T-helper 1 cell (primary cell): Measurements from ENCODE around the gene FUOM.

Source experiments
- DNase-seq, 5 donors: peaks; one replicate each; pipeline ENCODE4 v3.0.0-alpha.2; 2012 to 2020

The FUOM gene

DNA sequence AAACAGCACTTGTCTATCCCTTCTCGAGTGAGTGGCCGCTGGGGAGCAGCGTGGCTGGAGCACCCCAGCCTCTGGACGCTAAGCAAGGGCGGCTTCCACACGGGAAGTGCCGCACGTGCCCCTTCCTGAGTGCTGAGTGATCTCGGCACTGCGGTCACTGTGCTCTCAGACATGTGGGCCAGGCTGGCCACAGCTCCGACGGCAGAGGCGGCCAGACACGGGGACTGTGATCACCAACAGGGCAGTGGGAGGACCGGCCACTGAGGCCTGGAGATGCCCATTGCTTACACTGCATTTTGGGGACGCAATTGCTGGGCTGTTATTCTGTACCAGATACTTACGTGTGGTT, 8.3 kb upstream of the FUOM start:
- no peak for DNase-seq

DNA sequence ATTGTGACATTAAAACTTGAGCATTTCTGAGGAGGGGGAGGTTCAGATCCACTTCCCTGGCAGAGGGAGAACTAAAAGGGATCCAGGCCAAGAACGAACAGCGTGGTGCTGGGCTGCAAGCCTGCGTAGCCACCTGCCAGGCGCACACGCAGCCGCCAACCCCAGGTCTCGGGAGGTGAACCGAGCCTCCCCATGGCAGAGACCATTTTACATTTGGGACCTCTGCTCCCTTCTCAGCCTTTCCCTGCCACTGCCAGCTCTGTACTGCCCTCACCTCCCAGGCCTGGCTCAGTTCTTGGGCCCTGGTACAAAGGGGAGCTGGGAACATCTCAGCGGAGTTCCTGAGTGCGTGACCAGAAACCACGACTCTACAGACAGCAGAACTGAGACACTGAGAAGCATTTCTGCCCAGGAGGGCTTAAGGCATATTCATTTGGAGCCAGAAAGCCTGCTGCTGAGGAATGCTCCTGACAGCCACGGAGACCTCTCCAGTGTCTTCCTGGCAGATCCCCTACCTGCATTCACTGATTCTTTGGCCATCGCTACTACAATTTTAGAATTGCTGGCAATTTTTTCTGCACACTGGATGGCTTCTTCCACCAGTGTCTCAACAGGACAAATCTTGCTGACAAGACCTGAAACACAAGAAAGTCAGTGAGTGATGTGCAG, 7.8 kb upstream of the FUOM start:
- no peak for DNase-seq

DNA sequence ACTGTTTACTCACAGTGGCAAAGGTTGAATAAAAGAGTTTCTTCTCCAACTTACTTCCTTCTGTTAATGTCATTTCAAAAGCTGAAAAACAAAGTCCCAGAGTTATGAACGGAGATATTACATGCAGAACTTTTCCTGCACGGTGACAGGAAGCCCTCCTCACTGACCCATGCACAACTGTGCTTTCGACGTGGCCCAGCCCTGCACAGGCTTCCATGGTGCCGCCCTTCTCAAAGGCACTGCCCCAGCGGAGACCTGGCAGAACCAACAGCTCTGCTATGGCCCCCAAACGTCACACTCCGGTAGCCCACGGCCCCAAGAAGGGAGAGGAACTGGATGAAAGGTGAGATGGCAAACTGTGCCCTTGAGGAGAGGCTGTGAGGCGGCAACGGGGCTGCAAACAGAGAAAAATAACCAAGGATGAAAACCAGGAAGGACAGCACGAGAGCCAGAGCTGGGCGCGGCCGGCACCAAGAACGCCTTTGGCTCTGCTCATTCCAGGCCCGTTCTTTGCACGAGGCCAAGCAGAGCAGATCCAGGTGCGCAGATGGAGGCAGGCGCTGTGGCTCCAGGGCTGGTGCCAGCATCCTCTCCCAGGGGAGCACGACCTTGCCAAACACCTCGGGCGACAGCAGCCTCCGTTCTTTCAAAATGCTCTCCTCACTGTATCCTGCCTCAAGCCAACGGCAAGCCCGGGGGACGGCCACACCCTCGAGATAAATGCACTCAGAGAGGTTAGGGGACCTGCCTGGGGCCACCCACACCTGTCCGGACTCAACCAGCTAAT, 7.0 kb upstream of the FUOM start:
- DNase-seq = no peak

DNA sequence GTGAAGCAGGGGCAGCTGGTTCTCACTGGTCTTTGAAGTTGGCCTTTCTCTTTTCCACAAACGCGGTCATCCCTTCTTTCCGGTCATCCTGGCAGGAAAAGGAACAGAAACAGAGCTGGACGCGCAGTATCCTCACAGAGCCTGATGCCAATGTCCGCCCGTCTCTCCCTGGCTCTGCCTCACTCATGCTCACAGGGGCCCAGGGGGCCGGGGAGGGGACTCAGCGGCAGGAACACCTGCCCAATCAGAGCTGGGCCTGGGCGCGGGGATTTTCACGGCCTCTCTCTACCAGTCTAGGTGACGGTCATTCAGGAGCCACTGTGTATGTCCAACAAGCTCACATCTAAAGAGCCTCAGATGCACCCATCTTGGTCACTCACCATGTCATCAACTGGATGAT, 5.0 kb upstream of the FUOM start:
- no peak for DNase-seq

DNA sequence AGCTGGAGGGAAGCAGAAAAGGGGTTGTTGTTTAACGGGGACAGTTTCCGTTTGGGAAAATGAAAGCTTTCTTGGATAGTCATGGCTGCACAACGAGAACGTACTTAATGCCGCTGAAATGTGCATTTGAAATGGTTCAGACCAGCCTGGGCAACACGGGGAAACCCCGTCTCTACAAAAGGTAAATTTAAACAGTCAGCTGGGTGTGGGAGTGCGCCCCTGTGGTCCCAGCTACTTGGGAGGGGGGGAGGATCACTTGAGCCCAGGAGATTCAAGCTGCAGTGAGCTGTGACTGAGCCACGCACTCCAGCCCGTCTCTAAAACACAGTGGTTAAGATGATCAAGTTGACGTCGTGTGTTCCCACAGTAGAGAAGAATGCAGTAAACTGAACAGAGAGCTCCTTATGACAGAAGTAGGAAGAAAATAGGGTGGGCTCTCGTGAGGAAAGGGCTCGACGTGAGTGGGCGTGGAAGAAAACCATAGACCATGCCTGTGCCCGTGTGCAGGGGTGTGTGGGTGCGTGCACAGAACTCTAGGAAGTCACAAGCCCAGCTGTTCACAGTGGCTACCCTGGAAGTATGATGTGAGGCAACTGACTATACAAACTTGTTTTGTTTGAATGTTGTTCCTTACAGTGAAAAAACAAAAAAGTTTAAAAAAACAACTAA, 4.1 kb upstream of the FUOM start:
- no peak for DNase-seq

DNA sequence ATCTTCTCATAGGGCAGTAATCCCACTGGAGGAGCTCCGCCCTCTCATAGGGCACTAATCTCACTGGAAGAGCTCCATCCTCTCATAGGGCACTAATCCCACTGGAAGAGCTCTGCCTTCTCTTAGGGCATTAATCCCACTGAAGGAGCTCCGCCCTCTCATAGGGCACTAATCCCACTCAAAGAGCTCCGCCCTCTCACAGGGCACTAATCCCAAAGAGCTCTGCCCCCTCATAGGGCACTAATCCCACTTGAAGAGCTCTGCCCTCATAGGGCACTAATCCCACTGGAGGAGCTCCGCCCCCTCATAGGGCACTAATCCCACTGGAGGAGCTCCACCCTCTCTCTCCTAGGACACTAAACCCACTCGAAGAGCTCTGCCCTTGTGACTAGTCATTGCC, 3.4 kb upstream of the FUOM start:
- DNase-seq = no peak

DNA sequence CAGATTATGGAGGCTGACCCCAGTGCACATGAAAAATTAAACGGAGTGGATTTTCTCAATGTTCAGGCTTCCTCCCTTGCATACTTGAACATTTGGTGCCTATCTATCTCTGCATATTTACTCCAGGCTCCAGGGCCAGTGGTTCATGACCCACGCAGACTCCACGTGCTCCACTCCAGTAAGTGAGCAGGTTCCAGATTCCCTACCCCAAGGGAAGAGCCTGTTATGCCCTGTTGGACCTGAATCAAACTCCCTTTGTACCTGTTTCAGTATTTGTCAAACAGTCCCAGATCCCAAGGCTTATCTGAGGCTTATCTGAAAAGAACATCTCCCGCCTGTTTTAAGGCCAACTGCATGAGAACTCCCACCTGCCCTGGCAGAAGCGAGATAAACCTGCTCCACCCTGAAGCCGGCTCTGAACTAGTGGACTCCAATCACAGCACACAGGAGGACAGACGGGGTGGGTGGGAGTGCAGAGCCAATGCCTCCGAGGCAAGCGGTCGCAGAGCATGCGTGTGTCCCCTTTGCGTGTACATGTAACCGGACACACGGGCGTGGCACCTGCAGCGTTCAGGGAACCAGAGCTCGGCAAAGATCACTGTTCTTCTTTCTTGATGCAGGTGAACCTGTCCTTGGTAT, 2.3 kb upstream of the FUOM start:
- no peak for DNase-seq

DNA sequence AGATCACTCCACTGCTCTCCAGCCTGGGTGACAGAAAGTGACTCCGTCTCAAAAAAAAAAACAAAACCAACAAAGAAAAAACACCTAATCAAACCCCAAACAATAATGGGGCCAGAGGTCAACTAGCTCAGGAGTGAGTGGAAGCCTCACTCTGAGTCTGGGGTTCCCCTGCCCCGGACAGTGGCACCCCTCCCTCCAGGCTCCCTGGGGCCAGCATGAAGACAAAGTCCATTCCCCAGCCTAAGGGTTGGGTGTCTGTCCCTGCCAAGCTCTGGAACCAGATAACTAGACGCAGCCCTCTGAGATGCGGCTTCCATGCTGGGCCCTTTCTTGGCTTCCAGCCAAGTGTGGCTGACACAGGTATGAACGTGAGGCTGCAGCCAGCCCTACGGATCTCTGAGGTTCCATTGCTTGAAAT, 1.7 kb upstream of the FUOM start:
- peak in 1 of 5 donors; percentile 35 for DNase-seq

DNA sequence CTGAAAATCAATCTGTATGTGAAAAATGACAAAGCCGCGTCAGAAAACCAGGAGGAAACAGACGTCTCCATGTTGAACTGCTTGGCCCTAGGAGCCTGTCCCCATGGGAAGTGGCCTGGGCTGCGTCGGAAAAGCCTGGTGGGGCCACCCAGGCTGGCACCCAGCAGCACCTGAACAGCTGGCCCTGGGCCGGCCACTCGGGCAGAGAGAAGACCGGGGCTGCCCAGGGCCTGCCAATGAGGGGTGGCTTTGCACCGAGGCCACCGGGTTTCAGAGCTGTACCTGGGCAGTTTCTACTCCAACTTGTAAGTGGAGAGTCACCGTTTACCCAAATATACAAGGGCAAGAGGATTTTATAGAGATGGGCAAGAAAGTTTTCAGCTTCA, 1.1 kb upstream of the FUOM start:
- no peak for DNase-seq

DNA sequence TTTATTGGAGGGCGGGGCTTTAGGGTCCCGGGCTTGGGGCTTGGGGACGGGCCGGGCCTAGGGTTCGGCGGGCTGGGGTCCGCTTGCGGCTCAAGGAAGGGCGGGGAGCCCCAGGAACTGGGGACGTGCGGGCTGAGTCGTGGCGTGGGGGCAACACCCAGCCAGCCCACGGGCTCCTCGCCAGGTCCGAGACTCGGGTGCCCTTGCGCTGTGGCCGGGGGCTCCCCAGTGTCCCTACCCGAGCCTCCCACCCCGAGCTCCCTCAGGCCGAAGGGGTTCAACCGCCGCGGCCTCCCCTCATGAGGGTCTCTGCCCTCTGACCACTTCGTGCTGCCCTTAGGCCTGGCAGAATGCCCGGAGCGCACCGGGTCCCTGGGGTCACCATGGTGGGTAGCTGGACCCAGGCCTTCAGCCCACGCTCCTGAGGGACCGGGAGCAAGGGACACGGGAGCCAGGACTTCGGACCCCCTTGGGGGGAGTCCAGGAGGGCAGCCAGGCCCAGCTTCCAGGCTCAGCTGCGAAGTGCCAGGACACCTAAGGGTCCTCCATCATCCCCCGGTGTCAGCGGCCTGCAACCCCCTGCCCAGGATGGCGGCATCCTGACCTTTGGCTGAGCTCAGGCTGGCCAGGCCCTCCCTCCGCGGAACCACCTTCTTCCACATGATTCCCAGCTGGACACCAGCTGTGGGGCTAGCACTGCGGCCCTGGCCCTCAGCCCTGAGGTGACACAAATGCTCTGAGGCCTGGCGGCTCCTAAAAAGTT, 524 bp upstream of the FUOM start:
- DNase-seq = no peak

DNA sequence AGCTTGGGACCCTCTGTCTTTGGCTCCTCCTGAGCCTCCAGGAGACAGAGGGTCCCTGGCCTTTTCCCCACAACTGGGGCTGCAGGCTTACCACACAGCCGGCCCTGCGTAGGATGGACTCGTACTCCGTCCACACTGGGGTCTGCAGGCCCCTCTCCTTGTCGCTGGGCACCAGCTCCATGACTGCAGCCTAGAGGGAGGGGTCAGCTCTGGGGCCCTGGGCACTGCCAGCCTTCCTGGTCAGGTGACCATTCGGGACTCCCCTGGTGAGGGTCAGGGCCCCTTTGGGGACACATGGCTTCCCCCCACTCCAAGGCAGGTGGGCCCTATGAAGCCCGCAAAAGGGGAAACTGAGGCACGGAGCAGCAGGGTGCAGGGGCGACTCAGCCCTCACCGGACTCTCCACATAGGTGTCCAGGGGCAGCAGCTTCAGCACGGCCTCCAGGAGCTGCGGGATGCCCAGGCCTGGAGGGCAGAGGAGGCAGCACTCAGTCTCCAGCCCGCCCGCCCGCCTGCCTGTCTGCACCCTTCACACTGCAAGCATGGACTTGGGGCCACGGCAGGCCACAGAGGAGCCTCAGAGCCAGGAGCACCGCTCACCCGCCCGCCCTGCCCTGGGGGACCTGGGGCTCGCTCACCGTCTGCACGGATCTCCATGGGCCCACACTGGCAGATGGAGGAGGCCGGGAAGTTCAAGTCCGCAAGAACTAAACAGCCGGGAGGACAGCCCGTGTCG, 1.1 kb downstream of the FUOM start:
- no peak for DNase-seq

DNA sequence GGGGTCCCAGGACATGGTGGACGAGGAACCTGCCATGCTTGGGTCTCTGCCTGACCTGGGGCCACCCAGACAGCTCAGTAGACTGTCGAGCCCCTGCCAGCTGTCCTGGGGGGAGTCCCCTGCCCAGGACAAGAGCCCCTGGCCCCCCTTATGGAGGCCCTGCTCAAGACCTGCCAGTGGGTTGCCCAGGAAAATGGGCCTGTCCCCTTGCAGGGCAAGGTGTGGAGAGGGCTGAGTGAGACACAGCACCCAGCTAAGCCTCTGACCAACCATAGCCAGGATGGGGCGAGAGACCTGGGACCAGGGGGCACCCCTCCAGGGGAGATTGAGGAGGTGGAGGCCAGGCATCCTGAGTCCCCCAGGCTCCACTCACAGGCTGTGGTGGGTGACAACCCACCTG, 1.8 kb downstream of the FUOM start:
- no peak for DNase-seq

DNA sequence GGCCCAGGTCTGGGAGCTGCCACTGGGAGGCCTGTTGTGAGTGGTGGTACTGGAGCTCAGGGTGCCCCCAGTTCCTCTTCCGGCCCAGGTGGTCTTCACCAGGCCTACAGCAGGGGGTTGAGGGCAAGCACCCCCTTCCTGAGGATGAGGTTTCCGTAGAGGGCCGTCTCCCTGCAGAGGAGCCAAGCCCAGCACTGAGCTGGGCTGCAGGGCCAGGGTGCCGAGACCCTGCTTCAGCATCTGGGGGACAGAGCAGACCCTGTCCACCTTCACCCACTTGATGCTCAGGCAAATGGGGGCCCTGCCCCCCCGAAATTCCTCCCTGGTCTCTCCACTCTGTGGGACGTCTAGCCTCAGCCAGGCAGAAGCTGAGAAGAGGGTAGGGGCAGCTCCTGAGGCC, 2.6 kb downstream of the FUOM start:
- no peak for DNase-seq

DNA sequence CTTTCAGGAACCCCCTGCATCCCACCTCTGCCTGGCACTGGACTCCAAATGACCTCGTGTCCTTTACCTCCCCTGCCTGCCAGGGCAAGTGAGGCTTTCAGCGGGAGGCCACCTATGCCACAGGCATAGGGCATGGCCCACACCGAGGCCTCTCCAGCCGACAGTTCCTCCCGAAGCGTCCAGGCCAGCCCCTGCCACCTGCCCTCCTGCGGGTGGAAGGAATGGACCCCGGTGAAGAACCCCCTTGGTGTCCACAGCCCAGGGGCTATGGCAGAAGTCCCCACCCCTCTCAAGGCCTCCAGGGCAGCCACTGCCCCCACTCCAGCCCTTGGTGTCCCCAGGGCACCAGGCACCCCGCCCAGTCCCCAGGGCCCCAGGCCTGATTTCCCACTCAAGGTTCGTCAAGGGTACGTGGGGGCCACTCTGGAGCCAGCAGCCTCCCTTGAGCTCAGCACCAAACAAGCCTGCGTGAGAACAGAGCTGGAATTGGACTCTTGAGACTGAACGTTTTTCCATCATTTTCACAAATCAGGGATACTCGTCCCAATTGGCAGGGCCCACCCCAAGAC, 3.1 kb downstream of the FUOM start:
- no peak for DNase-seq

DNA sequence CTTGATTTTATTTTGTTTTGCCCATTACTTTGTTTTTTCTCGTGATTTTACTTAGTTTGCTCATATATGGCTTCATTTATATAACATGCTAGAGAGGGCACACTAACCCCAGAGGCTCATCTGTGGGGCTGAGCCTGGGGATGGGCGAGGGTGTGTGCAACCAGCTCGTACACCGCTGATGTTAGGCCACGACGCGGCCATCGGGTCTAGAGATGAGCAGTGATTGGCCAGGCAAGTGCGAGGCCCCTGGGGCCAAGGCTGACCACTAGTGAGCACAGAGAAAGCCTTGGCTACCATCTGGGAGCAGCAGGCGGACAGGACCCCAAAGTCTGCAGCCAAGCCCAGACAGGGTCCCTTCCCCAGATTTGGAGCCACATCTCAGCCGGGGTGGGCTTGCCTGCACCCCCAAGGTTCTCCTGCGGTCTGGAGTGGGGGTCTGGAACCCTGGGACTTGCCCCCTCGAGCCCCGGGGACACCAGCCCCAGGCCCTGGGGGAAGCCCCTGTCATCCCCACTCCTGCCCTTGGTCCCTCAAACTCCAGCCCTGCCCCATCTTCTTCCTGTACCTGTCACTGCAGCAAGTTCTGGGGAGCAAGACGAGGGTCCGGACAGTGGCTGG, 3.7 kb downstream of the FUOM start:
- no peak for DNase-seq

DNA sequence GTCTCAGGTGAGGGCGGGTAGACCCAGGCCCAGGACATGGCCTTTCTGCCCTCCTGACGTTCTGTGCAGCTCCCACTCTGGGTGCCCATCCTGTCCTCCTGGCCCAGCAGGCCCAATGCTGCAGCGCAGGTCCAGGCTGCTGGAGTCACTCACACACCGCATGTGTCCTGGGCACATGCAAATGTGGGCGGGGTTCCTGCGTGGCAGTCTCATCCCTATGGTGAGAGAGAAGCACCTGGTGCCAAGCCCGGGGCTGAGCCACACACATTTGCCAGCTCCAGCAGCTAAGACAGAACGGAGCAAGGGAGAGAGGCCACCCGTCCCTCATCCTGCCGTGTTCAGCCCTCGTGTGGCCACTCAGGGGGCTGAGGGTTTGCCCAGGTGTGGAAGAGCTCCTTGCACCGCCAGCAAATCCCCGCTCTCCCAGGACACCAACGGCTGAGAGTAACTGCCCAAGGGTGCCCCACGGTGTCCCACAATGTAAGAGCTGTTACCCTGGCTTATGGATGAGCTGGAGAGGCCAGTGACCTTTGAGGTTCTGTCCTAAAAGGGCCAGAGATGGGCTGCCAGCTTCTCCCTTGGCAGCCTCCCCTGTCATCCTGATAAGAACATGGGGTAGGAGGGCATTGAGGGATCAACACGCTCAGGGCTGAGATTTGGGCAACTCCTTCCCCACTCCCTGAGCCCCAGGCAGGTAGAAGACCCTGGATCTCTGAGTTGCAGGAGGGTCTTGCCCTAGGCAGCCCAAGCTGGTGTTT, 4.4 kb downstream of the FUOM start:
- DNase-seq = no peak

DNA sequence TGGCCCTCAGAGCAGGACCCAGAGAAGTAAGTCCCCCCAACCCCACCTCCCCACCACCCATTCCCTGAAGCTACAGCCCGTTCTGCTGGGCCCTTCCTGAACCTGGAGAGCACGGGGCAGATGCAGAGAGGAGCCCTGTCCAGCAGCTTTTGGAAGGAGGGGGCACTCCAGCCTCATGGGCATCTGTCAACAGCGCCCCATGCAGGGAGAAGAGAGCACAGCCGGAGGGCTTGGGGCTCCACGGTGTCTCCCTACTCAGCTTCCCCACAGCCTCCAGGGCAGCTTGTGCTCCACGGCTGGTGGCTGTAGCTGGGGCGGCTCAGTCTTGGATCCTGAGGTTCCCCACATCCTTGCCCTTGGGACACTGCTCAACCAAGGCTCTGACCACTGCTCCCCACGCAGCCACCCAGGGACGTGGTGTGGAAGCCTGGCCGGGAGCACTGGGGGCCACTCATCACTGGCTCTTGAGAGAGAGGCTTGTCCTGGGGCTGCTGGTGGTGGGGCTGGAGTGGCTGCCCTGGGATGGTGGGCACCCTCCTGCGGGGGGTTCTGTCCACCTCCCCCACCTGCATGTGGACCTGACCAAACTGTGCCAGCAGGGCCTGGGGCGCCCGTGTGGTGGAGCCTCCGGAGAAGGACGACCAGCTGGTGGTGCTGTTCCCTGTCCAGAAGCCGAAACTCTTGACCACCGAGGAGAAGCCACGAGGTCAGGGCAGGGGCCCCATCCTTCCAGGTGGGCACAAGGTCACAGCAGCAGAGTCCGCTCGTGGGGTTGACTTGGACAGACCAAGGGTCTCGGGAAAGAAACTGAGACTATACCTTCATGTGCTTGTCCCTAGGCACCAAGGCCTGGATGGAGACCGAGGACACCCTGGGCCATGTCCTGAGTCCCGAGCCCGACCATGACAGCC, 6.2 kb downstream of the FUOM start:
- no peak for DNase-seq

DNA sequence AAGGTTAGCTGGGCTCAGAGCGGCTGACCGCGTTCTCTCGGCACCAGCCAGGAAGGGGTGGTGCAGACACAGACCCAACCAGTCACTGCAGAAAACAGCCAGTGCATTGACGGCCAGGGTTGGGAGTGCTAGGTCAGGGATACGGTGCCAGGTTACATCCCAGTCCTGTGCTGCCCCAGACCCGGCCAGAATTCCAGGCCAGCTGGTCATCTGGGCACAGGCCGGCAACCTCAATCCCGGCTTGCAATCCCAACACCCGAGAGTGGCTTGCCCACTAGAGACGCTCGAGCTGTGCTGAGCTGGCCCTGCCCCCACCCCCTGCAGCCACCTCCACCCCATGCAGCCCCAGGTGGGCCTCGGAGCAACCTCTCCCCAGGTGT, 6.9 kb downstream of the FUOM start:
- DNase-seq = no peak

DNA sequence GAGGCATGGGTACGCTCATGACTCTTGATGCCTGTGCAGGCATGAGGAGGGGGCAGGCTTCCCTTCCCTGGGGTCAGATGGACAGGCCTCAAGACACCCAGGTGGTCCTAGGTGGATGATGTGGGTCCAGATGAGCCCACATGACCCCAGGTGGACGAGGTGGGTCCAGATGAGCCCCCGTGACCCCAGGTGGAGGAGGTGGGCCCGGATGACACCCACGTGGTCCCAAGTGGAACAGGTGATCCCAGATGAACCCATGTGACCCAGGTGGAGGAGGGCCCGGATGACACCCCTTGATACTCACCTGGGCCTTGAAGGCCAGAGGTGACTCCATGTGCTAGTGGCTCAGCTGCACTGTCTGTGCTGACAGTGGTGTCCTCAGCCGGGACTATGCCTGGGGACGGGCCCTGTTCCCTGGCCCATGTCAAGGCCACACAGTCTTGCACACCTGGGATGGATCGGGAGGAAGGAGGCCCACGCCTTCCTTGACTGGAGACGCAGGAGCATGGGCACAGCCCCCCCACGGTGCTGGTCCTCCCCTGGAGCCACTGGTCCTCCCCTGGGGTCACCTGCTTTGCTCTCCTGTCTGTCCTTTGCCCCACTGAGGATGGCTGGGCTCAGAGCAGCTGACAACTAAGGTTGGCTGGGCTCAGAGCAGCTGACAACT, 7.4 kb downstream of the FUOM start:
- DNase-seq = no peak
